ENCODE data around the gene SLC25A42. TPM values are rescaled to one million over a fixed set of nuclear protein-coding genes. Genes with fewer than 3 reads are reported as not detected.

Gene SLC25A42
- total RNA-seq, 1 experiment from 2014 or later: 3.5 TPM

DNA sequence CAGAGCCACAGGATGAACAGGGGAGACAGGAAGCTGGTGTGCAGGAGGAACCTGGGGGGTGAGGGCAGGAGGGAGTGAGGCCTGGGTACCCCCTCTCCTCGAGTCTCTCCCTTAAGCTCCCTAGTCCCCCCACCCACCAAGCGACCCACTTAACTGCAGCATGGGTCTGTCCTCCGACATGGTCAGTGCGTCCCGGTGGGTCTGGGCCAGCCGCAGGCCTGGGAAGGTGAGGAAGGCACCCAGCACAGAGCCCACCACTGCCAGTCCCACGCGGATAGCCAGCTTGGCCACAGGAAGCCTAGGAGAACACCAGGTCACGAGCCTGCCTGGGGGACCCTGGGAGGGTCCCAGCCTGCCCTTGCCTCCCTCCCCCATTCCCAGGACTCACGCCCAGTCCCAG lies 57.6 kb downstream of the SLC25A42 start:
- DNase-seq (ENCODE audit: low spot score): no peak
- Histone ChIP-seq H3K36me3 (ENCODE audit: insufficient read depth, low read length, poor library complexity, severe bottlenecking) (peaks cover 19% of the 10 kb centered on the region), H3K9me3 (ENCODE audit: low read depth, low read length, poor library complexity, severe bottlenecking) (peaks cover 6% of the 10 kb centered on the region), H3K27me3 (replicated peaks; ENCODE audit: insufficient read depth, low read depth, low read length, poor library complexity) (no peaks in the 10 kb centered on the region), H3K4me3 (ENCODE audit: low read depth, low read length, poor library complexity, severe bottlenecking) (no peak overlapping the region), H3K27ac (ENCODE audit: low read depth, low read length, poor library complexity, severe bottlenecking) (no peak overlapping the region), H3K4me1 (ENCODE audit: insufficient read depth, low read length, poor library complexity, severe bottlenecking) (no peaks in the 10 kb centered on the region)
- ChIA-PET POLR2A (ENCODE audit: low non-redundant PET) (interaction anchor here (0.6 kb wide), 1 partner anchor 1262 kb away, joined by 3 read pairs; the partner anchor contains the start of gene RPL18A), CTCF (no interaction called here)
- intact Hi-C loops (cut with micrococcal nuclease; ENCODE audit: unreplicated experiment): no loop called here
- no peak for TF ChIP-seq EZH2 (IDR thresholded peaks at IDR 0.05; ENCODE audit: borderline replicate concordance, low read depth, low read length, poor library complexity, severe bottlenecking)
- BruUV-seq (replicated peaks): no TSS peak

- H3K9me3 ChIP-seq (ENCODE audit: low read depth, low read length, poor library complexity, severe bottlenecking): peaks cover 6% of the 10 kb centered on the region
- no peaks in the 10 kb centered on the region for H3K4me1 ChIP-seq (ENCODE audit: insufficient read depth, low read length, poor library complexity, severe bottlenecking)
- POLR2A ChIA-PET (ENCODE audit: low non-redundant PET): no interaction called here
- H3K36me3 ChIP-seq (ENCODE audit: insufficient read depth, low read length, poor library complexity, severe bottlenecking): peaks cover 19% of the 10 kb centered on the region
- intact Hi-C loops (cut with micrococcal nuclease; ENCODE audit: unreplicated experiment): no loop called here
- TF ChIP-seq CTCF (conservative IDR thresholded peaks at IDR 0.05; ENCODE audit: low read depth, low read length) (no peak), EZH2 (IDR thresholded peaks at IDR 0.05; ENCODE audit: borderline replicate concordance, low read depth, low read length, poor library complexity, severe bottlenecking) (no peak)
- H3K4me3 ChIP-seq (ENCODE audit: low read depth, low read length, poor library complexity, severe bottlenecking): no peak overlapping the region
- no peak overlapping the region for H3K27ac ChIP-seq (ENCODE audit: low read depth, low read length, poor library complexity, severe bottlenecking)
- BruUV-seq (replicated peaks): no TSS peak
- CTCF ChIA-PET: no interaction called here
- no peak for DNase-seq (ENCODE audit: low spot score)
- H3K27me3 ChIP-seq (replicated peaks; ENCODE audit: insufficient read depth, low read depth, low read length, poor library complexity): no peaks in the 10 kb centered on the region
Observed at GRCh38 chr19:19122902-19123301, 59.1 kb downstream of the SLC25A42 start.

DNA sequence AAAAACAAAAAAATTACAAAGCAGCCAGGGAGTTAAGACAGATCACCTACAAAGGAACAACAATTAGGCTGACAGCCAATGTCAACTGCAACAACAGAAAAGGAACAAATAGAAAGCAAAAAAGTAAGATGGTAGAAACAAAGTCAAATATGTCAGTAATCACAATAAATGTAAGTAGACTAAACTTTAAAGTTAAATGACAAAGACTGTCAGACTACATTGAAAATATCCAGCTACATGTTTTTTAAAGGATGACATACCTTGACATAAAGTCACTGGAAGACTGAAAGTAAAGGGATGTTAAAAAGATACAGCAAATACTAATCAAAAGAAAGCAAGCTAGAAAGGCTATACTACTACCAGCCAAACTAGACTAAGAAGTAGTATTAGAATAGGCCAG lies 59.6 kb downstream of the SLC25A42 start:
- no peak for DNase-seq (ENCODE audit: low spot score)
- Histone ChIP-seq H3K4me3 (ENCODE audit: low read depth, low read length, poor library complexity, severe bottlenecking) (no peak overlapping the region), H3K36me3 (ENCODE audit: insufficient read depth, low read length, poor library complexity, severe bottlenecking) (peaks cover 19% of the 10 kb centered on the region), H3K4me1 (ENCODE audit: insufficient read depth, low read length, poor library complexity, severe bottlenecking) (no peaks in the 10 kb centered on the region), H3K27me3 (replicated peaks; ENCODE audit: insufficient read depth, low read depth, low read length, poor library complexity) (no peaks in the 10 kb centered on the region), H3K9me3 (ENCODE audit: low read depth, low read length, poor library complexity, severe bottlenecking) (peaks cover 6% of the 10 kb centered on the region), H3K27ac (ENCODE audit: low read depth, low read length, poor library complexity, severe bottlenecking) (no peak overlapping the region)
- intact Hi-C loops (cut with micrococcal nuclease; ENCODE audit: unreplicated experiment): no loop called here
- ChIA-PET CTCF (no interaction called here), POLR2A (ENCODE audit: low non-redundant PET) (no interaction called here)
- TF ChIP-seq CTCF (conservative IDR thresholded peaks at IDR 0.05; ENCODE audit: low read depth, low read length) (no peak), EZH2 (IDR thresholded peaks at IDR 0.05; ENCODE audit: borderline replicate concordance, low read depth, low read length, poor library complexity, severe bottlenecking) (no peak)
- no TSS peak for BruUV-seq (replicated peaks)

- POLR2A ChIA-PET (ENCODE audit: low non-redundant PET): no interaction called here
- TF ChIP-seq CTCF (conservative IDR thresholded peaks at IDR 0.05; ENCODE audit: low read depth, low read length): no peak
- no peak for TF ChIP-seq EZH2 (IDR thresholded peaks at IDR 0.05; ENCODE audit: borderline replicate concordance, low read depth, low read length, poor library complexity, severe bottlenecking)
- CTCF ChIA-PET: no interaction called here
- H3K9me3 ChIP-seq (ENCODE audit: low read depth, low read length, poor library complexity, severe bottlenecking): peaks cover 6% of the 10 kb centered on the region
- no peak overlapping the region for H3K4me3 ChIP-seq (ENCODE audit: low read depth, low read length, poor library complexity, severe bottlenecking)
- DNase-seq (ENCODE audit: low spot score): no peak
- BruUV-seq (replicated peaks): no TSS peak
- H3K36me3 ChIP-seq (ENCODE audit: insufficient read depth, low read length, poor library complexity, severe bottlenecking): peaks cover 10% of the 10 kb centered on the region
- no peaks in the 10 kb centered on the region for H3K4me1 ChIP-seq (ENCODE audit: insufficient read depth, low read length, poor library complexity, severe bottlenecking)
- no peaks in the 10 kb centered on the region for H3K27me3 ChIP-seq (replicated peaks; ENCODE audit: insufficient read depth, low read depth, low read length, poor library complexity)
- H3K27ac ChIP-seq (ENCODE audit: low read depth, low read length, poor library complexity, severe bottlenecking): no peak overlapping the region
- intact Hi-C loops (cut with micrococcal nuclease; ENCODE audit: unreplicated experiment): no loop called here
Observed at GRCh38 chr19:19126102-19126501, 62.3 kb downstream of the SLC25A42 start.

Data from A673 (cell line).